HL-60 (cell line): ENCODE results near the gene UNC45A.

ENCODE experiments used
- DNase-seq, 2 experiments: peaks; one replicate each; pipeline ENCODE4 v3.0.0-alpha.2; 2010 to 2020; ENCODE audit warnings: low read depth in 1 of 2, low spot score in 1 of 2
- H3K27ac ChIP-seq: fragments of 250-450 bp; sonication (Bioruptor Pico); replicated peaks from 2 replicates; pipeline ENCODE4 v1.5.1; 2020; ENCODE audit warnings: mild to moderate bottlenecking, moderate library complexity
- H3K27me3 ChIP-seq: fragments of 250-450 bp; sonication (Bioruptor Pico); 2 replicates; pipeline ENCODE4 v1.5.1; 2021; ENCODE audit warnings: mild to moderate bottlenecking, moderate library complexity; ENCODE audit not compliant: insufficient read depth, poor library complexity, severe bottlenecking
- H3K4me3 ChIP-seq: replicated peaks from 2 replicates; pipeline ENCODE4 v1.5.1; 2011; ENCODE audit warnings: mild to moderate bottlenecking, control low read depth, low read length; ENCODE audit not compliant: insufficient read depth
- GABPA ChIP-seq: IDR thresholded peaks from 2 replicates; pipeline ENCODE4 v1.6.1; 2012; ENCODE audit warnings: low read depth
- POLR2AphosphoS5 ChIP-seq: IDR thresholded peaks from 2 replicates; pipeline ENCODE4 v1.6.1; 2012; ENCODE audit warnings: low read depth
- SPI1 ChIP-seq: IDR thresholded peaks from 2 replicates; pipeline ENCODE4 v1.6.1; 2012; ENCODE audit warnings: low read depth, mild to moderate bottlenecking, borderline replicate concordance
- long read RNA-seq: library from polyadenylated mRNA; unstranded; transcript quantifications from one replicate; pipeline ENCODE4 v2.0.0, GENCODE V29; 2020
- TF ChIP-seq, protein P1 (sequence below): IDR thresholded peaks from 2 replicates; pipeline ENCODE4 v1.6.1; 2012; ENCODE audit warnings: low read depth; ENCODE audit not compliant: insufficient replicate concordance
- TF ChIP-seq, protein P2 (sequence below): IDR thresholded peaks from one replicate; pipeline ENCODE4 v1.5.1; 2011; ENCODE audit warnings: low read length, control low read depth, inconsistent platforms; ENCODE audit not compliant: insufficient read depth

Gene UNC45A, protein sequence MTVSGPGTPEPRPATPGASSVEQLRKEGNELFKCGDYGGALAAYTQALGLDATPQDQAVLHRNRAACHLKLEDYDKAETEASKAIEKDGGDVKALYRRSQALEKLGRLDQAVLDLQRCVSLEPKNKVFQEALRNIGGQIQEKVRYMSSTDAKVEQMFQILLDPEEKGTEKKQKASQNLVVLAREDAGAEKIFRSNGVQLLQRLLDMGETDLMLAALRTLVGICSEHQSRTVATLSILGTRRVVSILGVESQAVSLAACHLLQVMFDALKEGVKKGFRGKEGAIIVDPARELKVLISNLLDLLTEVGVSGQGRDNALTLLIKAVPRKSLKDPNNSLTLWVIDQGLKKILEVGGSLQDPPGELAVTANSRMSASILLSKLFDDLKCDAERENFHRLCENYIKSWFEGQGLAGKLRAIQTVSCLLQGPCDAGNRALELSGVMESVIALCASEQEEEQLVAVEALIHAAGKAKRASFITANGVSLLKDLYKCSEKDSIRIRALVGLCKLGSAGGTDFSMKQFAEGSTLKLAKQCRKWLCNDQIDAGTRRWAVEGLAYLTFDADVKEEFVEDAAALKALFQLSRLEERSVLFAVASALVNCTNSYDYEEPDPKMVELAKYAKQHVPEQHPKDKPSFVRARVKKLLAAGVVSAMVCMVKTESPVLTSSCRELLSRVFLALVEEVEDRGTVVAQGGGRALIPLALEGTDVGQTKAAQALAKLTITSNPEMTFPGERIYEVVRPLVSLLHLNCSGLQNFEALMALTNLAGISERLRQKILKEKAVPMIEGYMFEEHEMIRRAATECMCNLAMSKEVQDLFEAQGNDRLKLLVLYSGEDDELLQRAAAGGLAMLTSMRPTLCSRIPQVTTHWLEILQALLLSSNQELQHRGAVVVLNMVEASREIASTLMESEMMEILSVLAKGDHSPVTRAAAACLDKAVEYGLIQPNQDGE
- long read RNA-seq, transcript UNC45A-202 (20 exons, 3,252 nt): major isoform, 93 of 229 reads
- long read RNA-seq, partial matches to known transcripts: 119 of 229 reads
- long read RNA-seq, other reads (novel, unspliced or antisense): 16 of 229 reads

DNA sequence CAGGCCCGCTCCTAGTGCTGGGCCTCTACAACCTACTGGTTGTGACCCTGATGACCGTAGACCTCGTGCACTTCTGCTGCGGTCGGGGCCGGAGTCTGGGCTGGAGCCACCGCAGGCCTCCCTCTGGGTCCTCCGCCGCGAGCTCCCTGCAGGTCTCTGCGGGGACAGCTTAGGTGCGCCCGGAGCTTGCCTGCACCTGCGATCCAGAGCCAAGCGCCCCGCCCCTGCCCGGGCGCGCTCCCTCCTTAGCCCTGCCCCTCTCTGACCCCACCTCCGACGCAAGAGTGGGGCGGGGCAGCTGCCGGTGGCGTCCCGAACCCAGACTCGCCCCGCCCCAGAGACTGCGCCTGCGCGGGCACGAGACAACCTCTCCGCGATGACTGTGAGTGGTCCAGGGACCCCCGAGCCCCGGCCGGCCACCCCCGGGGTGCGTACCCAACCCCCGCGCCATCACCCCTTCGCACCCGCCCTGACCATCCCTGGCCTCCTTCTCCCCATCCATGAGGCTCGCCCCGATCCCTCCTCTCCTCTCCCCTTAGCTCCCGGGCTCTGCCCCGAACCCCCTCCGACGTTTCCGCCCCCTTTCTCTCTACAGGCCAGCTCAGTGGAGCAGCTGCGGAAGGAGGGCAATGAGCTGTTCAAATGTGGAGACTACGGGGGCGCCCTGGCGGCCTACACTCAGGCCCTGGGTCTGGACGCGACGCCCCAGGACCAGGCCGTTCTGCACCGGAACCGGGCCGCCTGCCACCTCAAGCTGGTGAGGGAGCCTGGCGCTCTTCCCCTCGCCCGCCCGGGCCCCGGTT, at the start of gene UNC45A:
Gene UNC45A (plus strand): TSS at position 337 of the 803 bp plus-strand sequence. CDS start 40 bp downstream, at position 377.
- peak; percentile 81 to 87 for DNase-seq
- Histone ChIP-seq H3K27me3 (no peaks in the 10 kb centered on the region), H3K27ac (peak within 1 kb of the TSS; percentile 30), H3K4me3 (peak within 1 kb of the TSS; percentile 93)
- TF ChIP-seq, protein P1, sequence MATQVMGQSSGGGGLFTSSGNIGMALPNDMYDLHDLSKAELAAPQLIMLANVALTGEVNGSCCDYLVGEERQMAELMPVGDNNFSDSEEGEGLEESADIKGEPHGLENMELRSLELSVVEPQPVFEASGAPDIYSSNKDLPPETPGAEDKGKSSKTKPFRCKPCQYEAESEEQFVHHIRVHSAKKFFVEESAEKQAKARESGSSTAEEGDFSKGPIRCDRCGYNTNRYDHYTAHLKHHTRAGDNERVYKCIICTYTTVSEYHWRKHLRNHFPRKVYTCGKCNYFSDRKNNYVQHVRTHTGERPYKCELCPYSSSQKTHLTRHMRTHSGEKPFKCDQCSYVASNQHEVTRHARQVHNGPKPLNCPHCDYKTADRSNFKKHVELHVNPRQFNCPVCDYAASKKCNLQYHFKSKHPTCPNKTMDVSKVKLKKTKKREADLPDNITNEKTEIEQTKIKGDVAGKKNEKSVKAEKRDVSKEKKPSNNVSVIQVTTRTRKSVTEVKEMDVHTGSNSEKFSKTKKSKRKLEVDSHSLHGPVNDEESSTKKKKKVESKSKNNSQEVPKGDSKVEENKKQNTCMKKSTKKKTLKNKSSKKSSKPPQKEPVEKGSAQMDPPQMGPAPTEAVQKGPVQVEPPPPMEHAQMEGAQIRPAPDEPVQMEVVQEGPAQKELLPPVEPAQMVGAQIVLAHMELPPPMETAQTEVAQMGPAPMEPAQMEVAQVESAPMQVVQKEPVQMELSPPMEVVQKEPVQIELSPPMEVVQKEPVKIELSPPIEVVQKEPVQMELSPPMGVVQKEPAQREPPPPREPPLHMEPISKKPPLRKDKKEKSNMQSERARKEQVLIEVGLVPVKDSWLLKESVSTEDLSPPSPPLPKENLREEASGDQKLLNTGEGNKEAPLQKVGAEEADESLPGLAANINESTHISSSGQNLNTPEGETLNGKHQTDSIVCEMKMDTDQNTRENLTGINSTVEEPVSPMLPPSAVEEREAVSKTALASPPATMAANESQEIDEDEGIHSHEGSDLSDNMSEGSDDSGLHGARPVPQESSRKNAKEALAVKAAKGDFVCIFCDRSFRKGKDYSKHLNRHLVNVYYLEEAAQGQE: no peak
- no peak for TF ChIP-seq POLR2AphosphoS5
- TF ChIP-seq, protein P2, sequence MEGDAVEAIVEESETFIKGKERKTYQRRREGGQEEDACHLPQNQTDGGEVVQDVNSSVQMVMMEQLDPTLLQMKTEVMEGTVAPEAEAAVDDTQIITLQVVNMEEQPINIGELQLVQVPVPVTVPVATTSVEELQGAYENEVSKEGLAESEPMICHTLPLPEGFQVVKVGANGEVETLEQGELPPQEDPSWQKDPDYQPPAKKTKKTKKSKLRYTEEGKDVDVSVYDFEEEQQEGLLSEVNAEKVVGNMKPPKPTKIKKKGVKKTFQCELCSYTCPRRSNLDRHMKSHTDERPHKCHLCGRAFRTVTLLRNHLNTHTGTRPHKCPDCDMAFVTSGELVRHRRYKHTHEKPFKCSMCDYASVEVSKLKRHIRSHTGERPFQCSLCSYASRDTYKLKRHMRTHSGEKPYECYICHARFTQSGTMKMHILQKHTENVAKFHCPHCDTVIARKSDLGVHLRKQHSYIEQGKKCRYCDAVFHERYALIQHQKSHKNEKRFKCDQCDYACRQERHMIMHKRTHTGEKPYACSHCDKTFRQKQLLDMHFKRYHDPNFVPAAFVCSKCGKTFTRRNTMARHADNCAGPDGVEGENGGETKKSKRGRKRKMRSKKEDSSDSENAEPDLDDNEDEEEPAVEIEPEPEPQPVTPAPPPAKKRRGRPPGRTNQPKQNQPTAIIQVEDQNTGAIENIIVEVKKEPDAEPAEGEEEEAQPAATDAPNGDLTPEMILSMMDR: no peak
- no peak for TF ChIP-seq SPI1
- TF ChIP-seq GABPA: no peak

DNA sequence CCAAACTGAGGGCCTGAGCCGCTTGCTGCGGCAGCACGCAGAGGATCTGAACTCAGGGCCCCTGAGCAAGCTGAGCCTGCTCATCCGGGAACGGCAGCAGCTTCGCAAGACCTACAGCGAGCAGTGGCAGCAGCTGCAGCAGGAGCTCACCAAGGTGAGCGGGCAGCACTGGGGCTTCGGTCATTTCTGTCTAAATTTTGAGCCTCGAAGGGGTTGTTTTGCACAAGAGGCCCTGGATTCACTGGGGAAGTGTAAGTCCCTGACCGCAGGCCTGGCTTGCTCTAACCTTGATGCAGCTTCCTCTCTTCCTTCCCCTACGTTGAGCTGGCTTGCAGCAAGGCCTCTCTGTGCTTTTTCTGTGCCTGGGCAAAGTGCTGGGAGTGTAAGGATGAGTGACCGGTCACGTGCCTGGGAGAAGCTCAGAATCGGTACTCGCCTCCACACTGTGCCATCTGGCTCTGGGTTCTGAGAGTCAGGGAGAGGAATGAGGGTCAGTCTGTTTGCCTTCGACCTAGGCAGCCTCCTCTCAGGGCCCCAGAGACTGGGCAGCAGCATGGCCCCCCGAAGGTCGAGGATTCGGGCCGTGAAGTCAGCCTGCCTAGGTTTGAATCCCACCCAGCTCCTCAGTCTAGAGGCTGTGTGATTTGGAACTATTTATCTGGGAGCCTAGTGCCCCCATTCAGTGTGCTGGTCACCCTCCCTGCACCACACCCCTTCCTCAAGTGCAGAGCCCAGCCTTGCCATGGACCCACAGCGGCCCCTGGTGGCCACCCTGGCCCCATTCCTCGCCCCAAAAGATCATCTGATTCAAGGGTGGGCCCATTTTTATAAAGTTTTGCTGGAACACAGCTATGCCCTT, 49.4 kb upstream of the UNC45A start:
- DNase-seq: peak; percentile 82 to 95
- H3K27me3 ChIP-seq: no peaks in the 10 kb centered on the region
- peak overlapping the region; percentile 94 for H3K27ac ChIP-seq
- TF ChIP-seq GABPA (no peak), SPI1 (peak; percentile 92), POLR2AphosphoS5 (peak; percentile 11; the same call in 1 of the 2 replicates)
- TF ChIP-seq, protein P2: peak; percentile 72
- TF ChIP-seq, protein P1: no peak
- peak overlapping the region; percentile 81 for H3K4me3 ChIP-seq

DNA sequence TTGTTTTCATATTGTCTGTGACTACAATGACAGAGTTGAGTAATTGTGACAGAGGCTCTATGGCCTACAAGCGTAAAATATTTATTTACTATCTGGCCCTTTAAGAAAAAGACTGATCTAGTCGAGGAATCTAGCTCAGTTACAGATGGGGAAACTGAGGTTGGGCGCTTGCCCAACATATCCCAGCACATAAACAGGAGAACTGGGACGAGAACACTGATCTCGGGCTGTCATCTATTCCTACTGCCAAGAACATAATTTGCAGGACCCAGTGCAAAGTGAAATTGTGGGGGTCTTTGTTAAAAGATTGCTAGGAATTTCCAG, 48.8 kb upstream of the UNC45A start:
- H3K27me3 ChIP-seq: no peaks in the 10 kb centered on the region
- H3K27ac ChIP-seq: peak overlapping the region; percentile 94
- peak overlapping the region; percentile 81 for H3K4me3 ChIP-seq
- DNase-seq: no peak
- TF ChIP-seq, protein P2: no peak
- TF ChIP-seq, protein P1: no peak
- no peak for TF ChIP-seq SPI1
- TF ChIP-seq GABPA: no peak
- TF ChIP-seq POLR2AphosphoS5: no peak
